NCI-H128 (cell line): Measurements from ENCODE around the gene SPAG5.
"Not testable (repeated sequence)": the region's sequence is repeated elsewhere in the genome, so short reads cannot be mapped to it uniquely, and the experiment has no call there.

Experiments
- DNase-seq: peaks from one replicate; lab custom pipeline; 2025; ENCODE audit not compliant: unreplicated experiment; lab: John Stamatoyannopoulos, UW

SPAG5 gene

GRCh38 chr17:28610376-28610775, 11.6 kb upstream of the SPAG5 start:
- DNase-seq, result no peak

GRCh38 chr17:28604031-28604430, 5.2 kb upstream of the SPAG5 start:
- not testable (repeated sequence) for DNase-seq

- no peak for DNase-seq
These were observed 723 bp upstream of the SPAG5 start for GRCh38 chr17:28599311-28600184.

GRCh38 chr17:28598389-28598788, 436 bp downstream of the SPAG5 start:
- no peak for DNase-seq

GRCh38 chr17:28597606-28598383, 1.0 kb downstream of the SPAG5 start:
- DNase-seq, result no peak

- no peak for DNase-seq
These were observed 6.6 kb downstream of the SPAG5 start for GRCh38 chr17:28592260-28592659.

GRCh38 chr17:28585851-28586250, 13.0 kb downstream of the SPAG5 start:
- no peak for DNase-seq

- DNase-seq, result no peak
These were observed 14.4 kb downstream of the SPAG5 start for GRCh38 chr17:28584434-28584833.

GRCh38 chr17:28582513-28582912, 16.3 kb downstream of the SPAG5 start:
- no peak for DNase-seq

- no peak for DNase-seq
These were observed 17.9 kb downstream of the SPAG5 start for GRCh38 chr17:28580959-28581358.

- DNase-seq, result no peak
These were observed 19.3 kb downstream of the SPAG5 start for GRCh38 chr17:28579526-28579925.

- DNase-seq, result no peak
These were observed 20.3 kb downstream of the SPAG5 start for GRCh38 chr17:28578246-28579195.

GRCh38 chr17:28577466-28577824, 21.4 kb downstream of the SPAG5 start:
- DNase-seq, result no peak

- peak; percentile 90 for DNase-seq
These were observed 21.9 kb downstream of the SPAG5 start, which contains the start of gene ALDOC for GRCh38 chr17:28576758-28577465. Gene ALDOC (minus strand): TSS chr17:28576895. CDS start chr17:28575532, 1,363 bp downstream.

GRCh38 chr17:28576016-28576415, 22.8 kb downstream of the SPAG5 start:
- DNase-seq, result not testable (repeated sequence)

- no peak for DNase-seq
These were observed 23.6 kb downstream of the SPAG5 start for GRCh38 chr17:28575126-28575795.

- no peak for DNase-seq
These were observed 24.3 kb downstream of the SPAG5 start for GRCh38 chr17:28574526-28574925.

GRCh38 chr17:28573966-28574480, 24.8 kb downstream of the SPAG5 start:
- no peak for DNase-seq

- DNase-seq, result no peak
These were observed 25.3 kb downstream of the SPAG5 start for GRCh38 chr17:28573521-28573920.

GRCh38 chr17:28573040-28573380, 25.8 kb downstream of the SPAG5 start:
- DNase-seq, result no peak
